Neural cell (in vitro differentiated cells): ENCODE measurements around the gene TMED7. TPM values are rescaled to one million over a fixed set of nuclear protein-coding genes. Genes with fewer than 3 reads are reported as not detected.

ENCODE experiments used
- H2AFZ ChIP-seq: fragments of 200-600, 300-800 bp; sonication (generic), shearing (Covaris generic); 2 replicates; pipeline ENCODE4 v1.6.0; 2014; ENCODE audit warnings: low read depth, mild to moderate bottlenecking, antibody characterized with exemption, low read length, moderate library complexity
- H3F3A ChIP-seq: fragments of 200-600 bp; shearing (Covaris generic); 2 replicates; pipeline ENCODE4 v1.6.1; 2016; ENCODE audit warnings: mild to moderate bottlenecking, moderate library complexity, mixed read lengths, antibody characterized with exemption, low read length; ENCODE audit not compliant: insufficient read depth, poor library complexity, severe bottlenecking
- H3K27ac ChIP-seq: fragments of 200-600, 300-800 bp; sonication (generic), shearing (Covaris generic); 2 replicates; pipeline ENCODE4 v1.5.1; 2014; ENCODE audit warnings: mild to moderate bottlenecking, low read length, moderate library complexity
- H3K27me3 ChIP-seq: fragments of 300-800, 200-600 bp; sonication (generic), shearing (Covaris generic); 2 replicates; pipeline ENCODE4 v1.6.0; 2014; ENCODE audit warnings: mild to moderate bottlenecking, low read depth, low read length, moderate library complexity; ENCODE audit not compliant: insufficient read depth
- H3K36me3 ChIP-seq: fragments of 300-800, 200-600 bp; sonication (generic), shearing (Covaris generic); 2 replicates; pipeline ENCODE4 v1.5.1; 2014; ENCODE audit warnings: mild to moderate bottlenecking, antibody characterized with exemption, low read length, moderate library complexity; ENCODE audit not compliant: insufficient read depth
- H3K4me2 ChIP-seq: fragments of 300-800, 200-600 bp; sonication (generic), shearing (Covaris generic); 2 replicates; pipeline ENCODE4 v1.6.0; 2014; ENCODE audit warnings: mild to moderate bottlenecking, low read length
- H3K4me3 ChIP-seq: fragments of 300-800, 200-600 bp; sonication (generic), shearing (Covaris generic); 2 replicates; pipeline ENCODE4 v1.5.1; 2014; ENCODE audit warnings: mild to moderate bottlenecking, low read length, moderate library complexity
- H3K79me2 ChIP-seq: fragments of 200-600 bp; shearing (Covaris generic); replicated peaks from 2 replicates; pipeline ENCODE4 v1.6.0; 2014; ENCODE audit warnings: mild to moderate bottlenecking, low read length, moderate library complexity; ENCODE audit not compliant: insufficient read depth
- H3K9ac ChIP-seq: fragments of 300-800, 200-600 bp; sonication (generic), shearing (Covaris generic); 2 replicates; pipeline ENCODE4 v1.6.1; 2016; ENCODE audit warnings: mild to moderate bottlenecking, low read length, mixed read lengths
- H3K9me2 ChIP-seq: fragments of 200-600 bp; shearing (Covaris generic); 2 replicates; pipeline ENCODE4 v1.6.1; 2016; ENCODE audit warnings: mild to moderate bottlenecking, low read length, mixed read lengths; ENCODE audit not compliant: insufficient read depth
- H3K9me3 ChIP-seq: fragments of 200-600, 300-800 bp; sonication (generic), shearing (Covaris generic); 2 replicates; pipeline ENCODE4 v1.6.1; 2016; ENCODE audit warnings: mild to moderate bottlenecking, mixed run types, low read length, moderate library complexity, mixed read lengths
- H4K20me1 ChIP-seq: fragments of 200-600 bp; shearing (Covaris generic); 2 replicates; pipeline ENCODE4 v1.6.1; 2016; ENCODE audit warnings: mild to moderate bottlenecking, mixed run types; ENCODE audit not compliant: insufficient read depth
- EP300 ChIP-seq: fragments of 450-650 bp; conservative IDR thresholded peaks from 2 replicates; pipeline ENCODE4 v1.6.1; 2014; ENCODE audit warnings: antibody characterized with exemption, mild to moderate bottlenecking, moderate library complexity; ENCODE audit not compliant: poor library complexity, severe bottlenecking
- EZH2 ChIP-seq: fragments of 200-600, 300-800 bp; shearing (Covaris generic), sonication (generic); IDR thresholded peaks from 2 replicates; pipeline ENCODE4 v1.6.1; 2014; ENCODE audit warnings: antibody characterized with exemption, low read length, borderline replicate concordance, mild to moderate bottlenecking; ENCODE audit not compliant: insufficient read depth, poor library complexity, severe bottlenecking
- MXI1 ChIP-seq: fragments of 450-650 bp; conservative IDR thresholded peaks from 2 replicates; pipeline ENCODE4 v1.6.1; 2014; ENCODE audit warnings: antibody characterized with exemption, mild to moderate bottlenecking; ENCODE audit not compliant: poor library complexity, severe bottlenecking
- POLR2AphosphoS5 ChIP-seq: IDR thresholded peaks from 2 replicates; pipeline ENCODE4 v1.6.1; 2012
- RAD21 ChIP-seq: fragments of 450-650 bp; conservative IDR thresholded peaks from 2 replicates; pipeline ENCODE4 v1.6.1; 2014; ENCODE audit warnings: antibody characterized with exemption, mild to moderate bottlenecking, moderate library complexity
- SMC3 ChIP-seq: fragments of 450-650 bp; conservative IDR thresholded peaks from 2 replicates; pipeline ENCODE4 v1.6.1; 2014; ENCODE audit warnings: antibody characterized with exemption, mild to moderate bottlenecking, moderate library complexity; ENCODE audit not compliant: poor library complexity
- TAF1 ChIP-seq: IDR thresholded peaks from 2 replicates; pipeline ENCODE4 v1.6.1; 2012; ENCODE audit warnings: low read depth
- polyA plus RNA-seq: library from polyadenylated mRNA; depleted of rRNA; stranded (reverse); fragments of >200 nt; gene quantifications from 2 replicates; pipeline ENCODE4 v1.2.3, GENCODE V29; 2014
- TF ChIP-seq, protein P1 (sequence below): fragments of 450-650 bp; IDR thresholded peaks from 2 replicates; pipeline ENCODE4 v1.5.1; 2014; ENCODE audit warnings: antibody characterized with exemption, mild to moderate bottlenecking, moderate library complexity; ENCODE audit not compliant: poor library complexity, severe bottlenecking
- TF ChIP-seq, protein P2 (sequence below): IDR thresholded peaks from 2 replicates; pipeline ENCODE4 v1.6.1; 2012; ENCODE audit warnings: borderline replicate concordance

Gene TMED7
- polyA plus RNA-seq, 1 donor from 2014 or later: 74.3 TPM

DNA sequence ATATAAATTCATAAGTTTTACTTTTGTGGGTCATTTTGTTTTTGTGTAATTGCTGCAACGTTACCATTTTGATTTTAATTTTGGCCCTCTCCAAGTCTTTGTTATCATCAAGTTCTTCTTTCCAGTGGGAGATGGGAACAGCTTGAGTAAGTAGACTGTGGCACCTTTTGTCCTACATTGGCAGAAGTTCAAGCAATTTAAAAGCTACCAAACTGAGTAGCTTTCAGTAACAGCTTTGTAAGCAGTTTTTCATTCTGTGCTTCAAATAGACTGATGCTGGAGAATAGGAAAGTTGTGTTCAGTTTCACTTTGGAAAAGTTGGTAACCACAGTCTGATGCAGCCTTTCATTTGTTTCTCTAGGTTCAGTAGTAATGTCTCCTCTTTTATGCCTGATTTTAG, 47.8 kb upstream of the TMED7 start:
- no peak overlapping the region for H2AFZ ChIP-seq
- H3K4me3 ChIP-seq: no peak overlapping the region
- H3K27me3 ChIP-seq: no peaks in the 10 kb centered on the region
- no peaks in the 10 kb centered on the region for H3K36me3 ChIP-seq
- H3K79me2 ChIP-seq: no peaks in the 10 kb centered on the region
- no peaks in the 10 kb centered on the region for H4K20me1 ChIP-seq
- H3K9ac ChIP-seq: no peak overlapping the region
- no peaks in the 10 kb centered on the region for H3K9me3 ChIP-seq
- no peaks in the 10 kb centered on the region for H3K9me2 ChIP-seq
- no peaks in the 10 kb centered on the region for H3F3A ChIP-seq
- H3K27ac ChIP-seq: no peak overlapping the region
- TF ChIP-seq EP300 (no peak), MXI1 (no peak), SMC3 (no peak), RAD21 (no peak), POLR2AphosphoS5 (no peak)
- TF ChIP-seq, protein P1, sequence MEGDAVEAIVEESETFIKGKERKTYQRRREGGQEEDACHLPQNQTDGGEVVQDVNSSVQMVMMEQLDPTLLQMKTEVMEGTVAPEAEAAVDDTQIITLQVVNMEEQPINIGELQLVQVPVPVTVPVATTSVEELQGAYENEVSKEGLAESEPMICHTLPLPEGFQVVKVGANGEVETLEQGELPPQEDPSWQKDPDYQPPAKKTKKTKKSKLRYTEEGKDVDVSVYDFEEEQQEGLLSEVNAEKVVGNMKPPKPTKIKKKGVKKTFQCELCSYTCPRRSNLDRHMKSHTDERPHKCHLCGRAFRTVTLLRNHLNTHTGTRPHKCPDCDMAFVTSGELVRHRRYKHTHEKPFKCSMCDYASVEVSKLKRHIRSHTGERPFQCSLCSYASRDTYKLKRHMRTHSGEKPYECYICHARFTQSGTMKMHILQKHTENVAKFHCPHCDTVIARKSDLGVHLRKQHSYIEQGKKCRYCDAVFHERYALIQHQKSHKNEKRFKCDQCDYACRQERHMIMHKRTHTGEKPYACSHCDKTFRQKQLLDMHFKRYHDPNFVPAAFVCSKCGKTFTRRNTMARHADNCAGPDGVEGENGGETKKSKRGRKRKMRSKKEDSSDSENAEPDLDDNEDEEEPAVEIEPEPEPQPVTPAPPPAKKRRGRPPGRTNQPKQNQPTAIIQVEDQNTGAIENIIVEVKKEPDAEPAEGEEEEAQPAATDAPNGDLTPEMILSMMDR: no peak
- TF ChIP-seq, protein P2, sequence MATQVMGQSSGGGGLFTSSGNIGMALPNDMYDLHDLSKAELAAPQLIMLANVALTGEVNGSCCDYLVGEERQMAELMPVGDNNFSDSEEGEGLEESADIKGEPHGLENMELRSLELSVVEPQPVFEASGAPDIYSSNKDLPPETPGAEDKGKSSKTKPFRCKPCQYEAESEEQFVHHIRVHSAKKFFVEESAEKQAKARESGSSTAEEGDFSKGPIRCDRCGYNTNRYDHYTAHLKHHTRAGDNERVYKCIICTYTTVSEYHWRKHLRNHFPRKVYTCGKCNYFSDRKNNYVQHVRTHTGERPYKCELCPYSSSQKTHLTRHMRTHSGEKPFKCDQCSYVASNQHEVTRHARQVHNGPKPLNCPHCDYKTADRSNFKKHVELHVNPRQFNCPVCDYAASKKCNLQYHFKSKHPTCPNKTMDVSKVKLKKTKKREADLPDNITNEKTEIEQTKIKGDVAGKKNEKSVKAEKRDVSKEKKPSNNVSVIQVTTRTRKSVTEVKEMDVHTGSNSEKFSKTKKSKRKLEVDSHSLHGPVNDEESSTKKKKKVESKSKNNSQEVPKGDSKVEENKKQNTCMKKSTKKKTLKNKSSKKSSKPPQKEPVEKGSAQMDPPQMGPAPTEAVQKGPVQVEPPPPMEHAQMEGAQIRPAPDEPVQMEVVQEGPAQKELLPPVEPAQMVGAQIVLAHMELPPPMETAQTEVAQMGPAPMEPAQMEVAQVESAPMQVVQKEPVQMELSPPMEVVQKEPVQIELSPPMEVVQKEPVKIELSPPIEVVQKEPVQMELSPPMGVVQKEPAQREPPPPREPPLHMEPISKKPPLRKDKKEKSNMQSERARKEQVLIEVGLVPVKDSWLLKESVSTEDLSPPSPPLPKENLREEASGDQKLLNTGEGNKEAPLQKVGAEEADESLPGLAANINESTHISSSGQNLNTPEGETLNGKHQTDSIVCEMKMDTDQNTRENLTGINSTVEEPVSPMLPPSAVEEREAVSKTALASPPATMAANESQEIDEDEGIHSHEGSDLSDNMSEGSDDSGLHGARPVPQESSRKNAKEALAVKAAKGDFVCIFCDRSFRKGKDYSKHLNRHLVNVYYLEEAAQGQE: no peak
- no peak overlapping the region for H3K4me2 ChIP-seq

DNA sequence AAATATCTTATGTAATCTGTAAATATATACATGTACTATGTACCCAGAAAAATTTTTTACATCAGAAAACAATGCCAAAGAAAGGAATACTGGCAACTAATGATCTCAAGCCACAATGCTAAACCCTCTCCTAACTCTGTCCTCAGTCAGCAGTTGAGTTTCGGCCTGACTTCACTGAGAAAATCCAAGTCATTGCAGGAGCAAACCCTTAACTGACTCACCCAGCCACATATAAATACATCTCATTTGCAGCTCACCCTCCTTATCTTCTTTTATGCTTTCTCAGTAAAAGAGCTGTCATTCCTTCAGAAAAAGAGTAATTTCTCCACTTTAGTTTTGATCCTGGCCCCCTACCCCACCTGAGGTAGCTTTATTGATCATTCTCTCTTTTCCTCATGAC, 46.1 kb upstream of the TMED7 start:
- Histone ChIP-seq H3K4me3 (no peak overlapping the region), H2AFZ (no peak overlapping the region), H3K4me2 (no peak overlapping the region), H3K9me3 (no peaks in the 10 kb centered on the region), H3K27me3 (no peaks in the 10 kb centered on the region), H3F3A (no peaks in the 10 kb centered on the region), H3K79me2 (no peaks in the 10 kb centered on the region), H4K20me1 (no peaks in the 10 kb centered on the region), H3K9ac (no peak overlapping the region), H3K27ac (no peak overlapping the region), H3K9me2 (no peaks in the 10 kb centered on the region), H3K36me3 (no peaks in the 10 kb centered on the region)
- TF ChIP-seq, protein P2: no peak
- TF ChIP-seq, protein P1: no peak
- no peak for TF ChIP-seq RAD21
- TF ChIP-seq SMC3: no peak
- no peak for TF ChIP-seq EZH2
- TF ChIP-seq POLR2AphosphoS5: no peak
- no peak for TF ChIP-seq MXI1
- no peak for TF ChIP-seq EP300
- TF ChIP-seq TAF1: no peak
